ENCODE results near the gene TMEM158.

DNA sequence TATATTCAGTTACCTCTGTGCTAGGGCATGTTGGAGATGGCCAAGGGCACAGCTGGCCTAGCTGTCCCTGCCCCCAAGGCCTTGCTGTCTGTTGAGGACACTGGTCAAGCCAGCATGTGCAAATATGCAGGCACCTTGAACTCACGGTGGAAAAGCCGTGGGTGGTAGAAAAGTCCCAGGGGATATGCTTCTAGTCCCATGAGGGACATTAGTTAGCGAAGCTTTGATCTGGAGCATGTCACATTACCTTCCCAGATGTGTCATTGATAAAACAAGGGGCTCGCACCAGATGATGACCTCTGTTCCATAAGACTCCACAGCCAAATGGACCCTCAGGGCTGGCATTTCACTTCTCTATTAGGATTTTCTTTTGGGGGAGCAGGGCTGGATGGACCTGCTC lies 14.2 kb upstream of the TMEM158 start:
- TF ChIP-seq, protein P1, sequence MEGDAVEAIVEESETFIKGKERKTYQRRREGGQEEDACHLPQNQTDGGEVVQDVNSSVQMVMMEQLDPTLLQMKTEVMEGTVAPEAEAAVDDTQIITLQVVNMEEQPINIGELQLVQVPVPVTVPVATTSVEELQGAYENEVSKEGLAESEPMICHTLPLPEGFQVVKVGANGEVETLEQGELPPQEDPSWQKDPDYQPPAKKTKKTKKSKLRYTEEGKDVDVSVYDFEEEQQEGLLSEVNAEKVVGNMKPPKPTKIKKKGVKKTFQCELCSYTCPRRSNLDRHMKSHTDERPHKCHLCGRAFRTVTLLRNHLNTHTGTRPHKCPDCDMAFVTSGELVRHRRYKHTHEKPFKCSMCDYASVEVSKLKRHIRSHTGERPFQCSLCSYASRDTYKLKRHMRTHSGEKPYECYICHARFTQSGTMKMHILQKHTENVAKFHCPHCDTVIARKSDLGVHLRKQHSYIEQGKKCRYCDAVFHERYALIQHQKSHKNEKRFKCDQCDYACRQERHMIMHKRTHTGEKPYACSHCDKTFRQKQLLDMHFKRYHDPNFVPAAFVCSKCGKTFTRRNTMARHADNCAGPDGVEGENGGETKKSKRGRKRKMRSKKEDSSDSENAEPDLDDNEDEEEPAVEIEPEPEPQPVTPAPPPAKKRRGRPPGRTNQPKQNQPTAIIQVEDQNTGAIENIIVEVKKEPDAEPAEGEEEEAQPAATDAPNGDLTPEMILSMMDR (IDR thresholded peaks at IDR 0.05) = no peak
- TF ChIP-seq POLR2A (IDR thresholded peaks at IDR 0.05) (no peak), POLR2AphosphoS5 (IDR thresholded peaks at IDR 0.05) (no peak), EP300 (IDR thresholded peaks at IDR 0.05) (no peak)
